Astrocyte of the spinal cord (primary cell): ENCODE results near the gene SELENOF.

Experiments used
- DNase-seq: peaks from one replicate; pipeline ENCODE4 v3.0.0; 2011; ENCODE audit warnings: low read depth, low spot score
- H3K4me3 ChIP-seq: 2 replicates; pipeline ENCODE4 v1.5.1; 2011; ENCODE audit warnings: low read depth, mild to moderate bottlenecking, low read length, moderate library complexity
- in situ Hi-C: cut with HindIII; loops from 2 replicates; pipeline ENCODE4 v1.10.0; 2017; ENCODE audit warnings: low sequenced_read_pairs
- TF ChIP-seq, protein P1 (sequence below): IDR thresholded peaks from 2 replicates; pipeline ENCODE4 v1.5.1; 2012; ENCODE audit warnings: low read depth, mild to moderate bottlenecking, low read length, inconsistent platforms

Gene SELENOF

DNA sequence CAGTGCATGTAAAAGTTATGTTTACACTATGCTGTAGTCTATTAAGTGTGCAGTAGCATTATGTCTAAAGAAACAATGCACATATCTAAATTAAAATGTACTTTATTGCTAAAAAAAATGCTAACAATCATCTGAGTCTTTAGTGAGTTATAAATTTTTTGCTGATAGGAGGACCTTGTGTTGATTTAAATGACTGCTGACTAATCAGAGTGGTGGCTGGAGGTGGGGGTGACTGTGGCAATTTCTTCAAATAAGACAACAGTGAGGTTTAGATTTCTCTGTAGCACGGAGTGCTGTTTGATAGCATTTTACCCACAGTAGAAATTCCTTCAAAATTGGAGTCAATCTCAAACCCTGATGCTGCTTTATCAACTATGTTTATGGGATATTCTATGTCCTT lies 37.5 kb upstream of the SELENOF start:
- in situ Hi-C loops = no loop called here
- no peak overlapping the region for H3K4me3 ChIP-seq
- DNase-seq = no peak
- TF ChIP-seq, protein P1, sequence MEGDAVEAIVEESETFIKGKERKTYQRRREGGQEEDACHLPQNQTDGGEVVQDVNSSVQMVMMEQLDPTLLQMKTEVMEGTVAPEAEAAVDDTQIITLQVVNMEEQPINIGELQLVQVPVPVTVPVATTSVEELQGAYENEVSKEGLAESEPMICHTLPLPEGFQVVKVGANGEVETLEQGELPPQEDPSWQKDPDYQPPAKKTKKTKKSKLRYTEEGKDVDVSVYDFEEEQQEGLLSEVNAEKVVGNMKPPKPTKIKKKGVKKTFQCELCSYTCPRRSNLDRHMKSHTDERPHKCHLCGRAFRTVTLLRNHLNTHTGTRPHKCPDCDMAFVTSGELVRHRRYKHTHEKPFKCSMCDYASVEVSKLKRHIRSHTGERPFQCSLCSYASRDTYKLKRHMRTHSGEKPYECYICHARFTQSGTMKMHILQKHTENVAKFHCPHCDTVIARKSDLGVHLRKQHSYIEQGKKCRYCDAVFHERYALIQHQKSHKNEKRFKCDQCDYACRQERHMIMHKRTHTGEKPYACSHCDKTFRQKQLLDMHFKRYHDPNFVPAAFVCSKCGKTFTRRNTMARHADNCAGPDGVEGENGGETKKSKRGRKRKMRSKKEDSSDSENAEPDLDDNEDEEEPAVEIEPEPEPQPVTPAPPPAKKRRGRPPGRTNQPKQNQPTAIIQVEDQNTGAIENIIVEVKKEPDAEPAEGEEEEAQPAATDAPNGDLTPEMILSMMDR = no peak

DNA sequence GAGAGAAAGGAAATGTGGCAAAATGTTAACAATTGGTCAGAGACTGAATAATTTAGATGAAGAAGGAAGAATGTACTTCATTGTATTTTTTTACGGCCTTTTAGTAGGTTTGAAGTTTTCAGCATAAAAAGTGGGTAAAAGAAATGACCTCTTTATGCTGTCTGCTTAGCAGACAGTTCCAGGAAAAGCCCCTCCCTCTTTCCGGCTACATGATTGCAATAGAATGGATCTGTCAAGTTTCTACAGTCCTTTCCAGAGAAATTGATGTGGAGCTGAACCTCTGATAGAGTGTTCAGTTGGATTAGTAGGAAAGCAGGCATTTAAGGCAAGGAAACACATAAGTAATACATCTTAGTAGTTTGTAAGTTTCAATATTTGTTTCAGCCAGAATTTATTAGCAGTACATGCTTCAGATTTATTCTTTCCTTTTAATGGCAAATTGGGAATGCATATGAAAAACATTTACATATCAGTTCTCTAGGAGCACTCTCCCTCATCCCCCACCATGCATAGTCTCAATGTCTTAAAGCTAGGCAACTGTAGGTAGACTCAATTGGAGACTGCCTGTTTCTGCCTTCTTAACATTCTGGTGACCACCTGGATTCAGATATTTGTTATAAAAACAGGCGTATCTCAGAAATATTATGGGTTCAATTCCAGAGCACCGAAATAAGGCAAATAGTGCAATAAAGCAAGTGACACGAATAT lies 36.9 kb upstream of the SELENOF start:
- in situ Hi-C loops = no loop called here
- DNase-seq = no peak
- TF ChIP-seq, protein P1 = no peak
- no peak overlapping the region for H3K4me3 ChIP-seq

DNA sequence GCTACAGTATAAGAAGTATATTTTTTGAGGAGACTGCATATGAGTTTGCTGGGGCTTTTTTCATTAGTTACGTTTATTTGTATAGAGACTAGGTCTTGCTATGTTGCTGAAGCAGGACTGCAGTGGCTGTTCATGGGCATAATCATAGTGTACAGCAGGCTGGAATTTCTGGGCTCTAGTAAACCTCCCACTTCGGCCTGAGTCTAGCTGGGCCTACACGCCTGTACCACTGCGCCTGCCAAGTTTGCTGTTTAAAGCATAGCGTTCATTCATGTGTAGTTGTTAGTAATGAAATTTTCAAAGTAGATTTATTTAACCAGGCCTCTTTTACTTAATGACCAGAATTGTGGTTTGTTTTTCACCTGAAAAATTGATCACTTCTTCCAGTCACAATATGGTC lies 34.3 kb upstream of the SELENOF start:
- in situ Hi-C loops = no loop called here
- TF ChIP-seq, protein P1 = no peak
- no peak overlapping the region for H3K4me3 ChIP-seq
- no peak for DNase-seq

DNA sequence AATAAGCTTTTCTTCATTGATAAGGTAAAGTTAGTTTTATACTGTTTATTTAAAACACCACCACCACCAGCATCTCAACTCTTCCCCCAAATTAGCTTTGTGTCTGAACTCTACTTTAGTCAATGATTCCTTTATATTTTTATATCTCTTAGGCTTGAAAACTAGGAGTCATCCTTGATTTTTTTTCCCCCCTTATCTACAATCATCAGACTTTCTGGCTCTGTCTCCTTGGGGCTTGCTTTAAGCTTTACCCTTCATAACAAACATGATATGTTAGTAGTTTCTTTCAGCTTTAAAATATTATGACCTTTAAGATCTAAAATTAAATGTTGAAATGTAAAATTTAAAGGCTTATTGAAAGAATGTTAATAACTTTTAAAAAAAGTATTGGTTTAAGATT lies 28.8 kb upstream of the SELENOF start:
- no peak overlapping the region for H3K4me3 ChIP-seq
- DNase-seq = no peak
- TF ChIP-seq, protein P1 = no peak
- in situ Hi-C loops = no loop called here

DNA sequence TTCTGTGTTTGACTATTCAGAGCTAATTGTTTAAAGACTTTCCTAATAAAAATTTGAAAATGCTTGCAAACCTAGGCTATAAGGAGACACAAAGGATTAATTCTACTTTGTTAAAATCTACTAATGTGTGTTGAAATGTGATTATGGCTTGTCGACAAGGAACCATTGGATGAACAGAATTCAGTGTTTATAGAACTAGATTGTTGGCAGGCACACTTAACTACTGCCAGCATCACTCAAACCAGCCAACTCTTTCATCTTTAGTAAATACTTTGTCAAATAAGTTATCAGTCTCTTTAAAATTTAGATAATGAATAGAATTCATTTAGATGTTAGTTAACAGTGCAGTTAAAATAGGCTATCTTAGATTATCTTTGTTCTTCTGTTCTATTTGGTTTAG lies 28.1 kb upstream of the SELENOF start:
- DNase-seq = no peak
- no peak overlapping the region for H3K4me3 ChIP-seq
- TF ChIP-seq, protein P1 = no peak
- in situ Hi-C loops = no loop called here

DNA sequence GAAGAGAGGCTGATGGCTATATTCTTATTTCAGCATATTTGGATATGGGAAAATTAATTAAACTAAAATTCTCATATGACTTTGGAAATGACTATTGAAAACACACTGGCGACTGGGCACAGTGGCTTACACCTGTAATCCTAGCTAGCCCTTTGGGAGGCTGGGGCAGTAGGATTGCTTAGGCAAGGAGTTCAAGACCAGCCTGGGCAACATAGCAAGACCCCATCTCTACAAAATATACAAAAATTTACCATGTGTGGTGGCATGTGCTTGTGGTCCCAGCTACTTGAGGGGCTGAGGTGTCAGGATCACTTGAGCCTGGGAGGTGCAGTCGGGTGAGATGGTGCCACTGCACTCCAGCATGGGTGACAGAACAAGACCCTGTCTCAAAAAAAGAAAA lies 26.7 kb upstream of the SELENOF start:
- H3K4me3 ChIP-seq = no peak overlapping the region
- TF ChIP-seq, protein P1 = no peak
- in situ Hi-C loops = no loop called here
- DNase-seq = no peak

DNA sequence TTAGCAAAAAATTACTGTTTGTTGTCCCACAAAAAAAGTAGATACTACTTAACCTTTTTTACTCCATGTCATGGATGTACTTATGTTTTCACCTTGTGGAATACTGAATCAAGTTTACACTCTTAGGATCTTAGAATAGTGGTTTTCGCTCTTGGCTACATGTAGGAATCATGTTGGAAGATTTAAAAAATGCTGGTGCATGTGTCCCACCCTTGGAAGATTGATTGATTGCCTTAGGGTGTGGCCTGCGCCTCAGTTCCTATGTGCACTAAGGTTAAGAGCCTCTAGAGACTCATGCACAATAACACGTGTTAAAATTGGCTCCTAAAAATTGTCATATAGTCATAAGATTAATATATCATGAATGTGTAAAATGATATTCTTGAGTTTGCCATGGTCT lies 25.5 kb upstream of the SELENOF start:
- H3K4me3 ChIP-seq = no peak overlapping the region
- TF ChIP-seq, protein P1 = no peak
- in situ Hi-C loops = no loop called here
- DNase-seq = no peak
